LNCAP (cell line): Measurements from ENCODE around the gene ZNF780A.

Experiments used
- CTCF ChIP-seq: fragments of 450-650 bp; IDR thresholded peaks from 2 replicates; pipeline ENCODE4 v1.5.1; 2017; ENCODE audit warnings: mild to moderate bottlenecking

The ZNF780A gene

DNA sequence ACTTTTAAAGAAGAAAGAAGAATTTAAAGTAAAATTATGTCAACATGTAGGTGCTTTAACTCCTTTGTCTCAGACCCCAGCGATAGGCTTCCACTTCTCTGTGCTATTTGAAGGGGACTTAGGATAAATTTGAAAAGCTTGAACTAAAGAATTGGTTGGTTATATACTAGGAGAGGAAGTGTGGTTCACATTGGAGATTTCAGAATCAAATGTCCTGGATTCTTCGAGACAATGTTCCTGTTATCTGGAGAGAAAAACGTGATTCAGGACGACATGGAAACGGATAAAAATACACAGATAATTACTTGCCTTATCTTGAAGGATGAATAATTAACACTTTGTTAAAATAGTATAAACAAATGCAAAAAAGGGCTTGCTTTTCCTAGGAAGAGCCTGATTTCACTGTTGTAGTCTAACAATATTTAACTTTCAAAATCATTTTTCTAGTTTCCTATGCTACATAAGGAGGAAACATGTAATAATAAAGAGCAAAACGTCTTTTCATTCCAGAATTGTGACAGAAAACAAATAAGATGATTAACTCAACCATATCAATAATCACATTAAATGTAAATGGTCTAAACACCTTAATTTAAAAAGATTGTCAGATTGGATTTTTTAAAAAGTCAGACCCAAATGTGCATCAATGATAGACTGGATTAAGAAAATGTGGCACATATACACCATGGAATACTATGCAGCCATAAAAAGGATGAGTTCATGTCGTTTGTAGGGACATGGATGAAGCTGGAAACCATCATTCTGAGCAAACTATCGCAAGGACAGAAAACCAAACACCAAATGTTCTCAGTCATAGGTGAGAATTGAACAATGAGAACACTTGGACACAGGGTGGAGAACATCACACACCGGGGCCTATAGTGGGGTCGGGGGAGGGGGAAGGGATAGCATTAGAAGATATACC lies 724 bp upstream of the ZNF780A start:
- no peak for TF ChIP-seq CTCF

GRCh38 chr19:40089462-40089861 lies 1.3 kb downstream of the ZNF780A start:
- no peak for TF ChIP-seq CTCF

DNA sequence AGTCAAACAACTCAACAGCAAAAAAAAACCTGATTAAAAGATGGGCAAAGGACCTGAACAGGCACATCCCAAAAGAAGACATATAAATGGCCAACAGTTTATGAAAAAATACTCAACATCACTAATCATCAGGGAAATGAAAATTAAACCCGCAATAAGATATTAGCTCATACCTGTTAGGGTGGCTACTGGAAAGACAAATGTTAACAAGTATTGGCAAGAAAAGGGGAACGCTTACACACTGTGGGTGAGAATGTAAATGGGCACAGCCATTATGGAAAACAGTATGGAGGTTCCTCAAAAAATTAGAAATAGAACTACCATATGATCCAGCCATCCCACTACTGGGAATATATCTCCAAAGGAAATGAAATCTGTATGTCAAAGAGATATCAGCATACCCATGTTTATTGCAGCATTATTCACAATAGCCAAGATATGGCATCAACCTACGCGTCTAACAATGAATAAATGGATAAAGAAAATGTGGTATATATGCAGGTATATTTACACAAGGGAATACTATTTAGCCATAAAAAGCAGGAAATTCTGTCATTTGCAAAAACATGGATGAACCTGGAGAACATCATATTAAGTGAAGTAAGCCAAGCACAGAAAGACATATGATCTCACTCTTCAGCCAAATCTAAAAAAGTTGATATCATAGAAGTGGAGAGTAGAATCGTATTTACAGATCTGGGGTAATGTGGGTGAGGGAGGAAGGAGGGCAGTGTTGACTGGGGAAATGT lies 2.3 kb downstream of the ZNF780A start:
- no peak for TF ChIP-seq CTCF

GRCh38 chr19:40084948-40085347 lies 5.8 kb downstream of the ZNF780A start:
- no peak for TF ChIP-seq CTCF

DNA sequence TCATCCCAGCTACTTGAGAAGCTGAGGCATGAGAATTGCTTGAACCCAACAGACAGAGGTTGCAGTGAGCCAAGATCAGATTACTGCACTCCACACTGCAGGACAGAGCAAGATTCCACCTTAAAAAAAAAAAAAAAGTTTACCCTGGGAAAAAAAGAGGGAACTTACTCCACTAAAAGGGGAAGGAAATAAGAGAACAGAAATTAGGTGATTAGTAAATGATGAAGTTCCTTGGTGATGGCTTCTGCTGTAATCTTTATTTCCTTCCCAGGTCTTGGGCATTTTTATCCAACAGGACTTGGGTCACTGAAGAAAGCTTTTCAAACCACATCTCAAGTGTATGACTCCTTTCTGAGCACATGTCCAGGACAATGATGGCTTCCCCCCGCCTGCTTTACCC lies 9.3 kb downstream of the ZNF780A start:
- no peak for TF ChIP-seq CTCF

- TF ChIP-seq CTCF: no peak
These were observed 10.5 kb downstream of the ZNF780A start for GRCh38 chr19:40080289-40080688.

DNA sequence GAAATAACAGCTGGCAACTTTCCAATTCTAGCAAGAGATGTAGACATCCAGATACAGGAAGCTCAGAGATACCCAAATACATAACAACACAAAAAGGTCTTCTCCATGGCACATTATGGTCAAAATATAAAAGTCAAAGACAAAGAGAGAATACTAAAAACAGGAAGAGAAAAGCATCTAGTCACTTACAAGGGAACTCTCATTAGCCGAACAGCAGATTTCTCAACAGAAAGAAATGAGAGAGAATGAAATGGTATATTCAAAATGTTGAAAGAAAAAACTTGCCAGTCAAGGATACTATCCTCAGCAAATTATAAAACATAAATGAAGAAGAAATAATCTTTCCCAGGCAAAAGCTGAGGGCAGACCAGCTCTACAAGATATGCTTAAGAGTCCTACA lies 12.4 kb downstream of the ZNF780A start:
- no peak for TF ChIP-seq CTCF
